NCI-H1105 (cell line): ENCODE data around the gene C19orf85.
"Not testable (repeated sequence)": the region's sequence is repeated elsewhere in the genome, so short reads cannot be mapped to it uniquely, and the experiment has no call there.

Experiments
- DNase-seq: peaks from one replicate; lab custom pipeline; 2025; lab: John Stamatoyannopoulos, UW

Gene C19orf85

GRCh38 chr19:55464662-55465054, at the start of gene C19orf85:
Gene C19orf85 (minus strand): TSS chr19:55464751. CDS start chr19:55464554, 197 bp downstream.
- DNase-seq, result no peak

GRCh38 chr19:55508120-55508519, 43.6 kb upstream of the C19orf85 start:
- no peak for DNase-seq

- DNase-seq, result no peak
These were observed 40.4 kb upstream of the C19orf85 start for GRCh38 chr19:55504981-55505380.

GRCh38 chr19:55504252-55504603, 39.7 kb upstream of the C19orf85 start:
- DNase-seq, result no peak

GRCh38 chr19:55503502-55504251, 39.1 kb upstream of the C19orf85 start:
- DNase-seq, result peak; percentile 77

GRCh38 chr19:55503157-55503501, 38.6 kb upstream of the C19orf85 start:
- DNase-seq, result no peak

GRCh38 chr19:55502197-55502952, 37.8 kb upstream of the C19orf85 start:
- no peak for DNase-seq

- DNase-seq, result no peak
These were observed 35.9 kb upstream of the C19orf85 start for GRCh38 chr19:55500368-55500952.

GRCh38 chr19:55498246-55498840, 33.8 kb upstream of the C19orf85 start:
- DNase-seq, result no peak

- DNase-seq, result no peak
These were observed 33.2 kb upstream of the C19orf85 start for GRCh38 chr19:55497763-55498162.

GRCh38 chr19:55496820-55497219, 32.3 kb upstream of the C19orf85 start:
- not testable (repeated sequence) for DNase-seq

GRCh38 chr19:55495646-55496349, 31.2 kb upstream of the C19orf85 start:
- no peak for DNase-seq

- no peak for DNase-seq
These were observed 29.7 kb upstream of the C19orf85 start for GRCh38 chr19:55494172-55494761.

- DNase-seq, result no peak
These were observed 29.2 kb upstream of the C19orf85 start for GRCh38 chr19:55493645-55494171.

GRCh38 chr19:55493052-55493644, 28.6 kb upstream of the C19orf85 start:
- no peak for DNase-seq

- DNase-seq, result peak; percentile 56
These were observed 27.9 kb upstream of the C19orf85 start for GRCh38 chr19:55492362-55492944.

- DNase-seq, result no peak
These were observed 27.2 kb upstream of the C19orf85 start for GRCh38 chr19:55491546-55492360.

GRCh38 chr19:55490478-55491432, 26.2 kb upstream of the C19orf85 start:
- no peak for DNase-seq
